ENCODE results near the gene SPAG16.
"Not testable (repeated sequence)": the region's sequence is repeated elsewhere in the genome, so short reads cannot be mapped to it uniquely, and the experiment has no call there.

Gene SPAG16

GRCh38 chr2:213710164-213710563 is 425.9 kb downstream of the SPAG16 start:
- no peak for DNase-seq

- DNase-seq, result not testable (repeated sequence)
Observed at GRCh38 chr2:213718411-213718810, 434.1 kb downstream of the SPAG16 start.

GRCh38 chr2:213722565-213722964 is 438.3 kb downstream of the SPAG16 start:
- no peak for DNase-seq

GRCh38 chr2:213723041-213723560 is 438.8 kb downstream of the SPAG16 start:
- no peak for DNase-seq

GRCh38 chr2:213723707-213724106 is 439.4 kb downstream of the SPAG16 start:
- no peak for DNase-seq

GRCh38 chr2:213726101-213726500 is 441.8 kb downstream of the SPAG16 start:
- DNase-seq, result no peak

- DNase-seq, result no peak
Observed at GRCh38 chr2:213733893-213734292, 449.6 kb downstream of the SPAG16 start.

- DNase-seq, result no peak
Observed at GRCh38 chr2:213740453-213740852, 456.2 kb downstream of the SPAG16 start.

GRCh38 chr2:213751446-213751845 is 467.2 kb downstream of the SPAG16 start:
- DNase-seq, result no peak

- DNase-seq, result no peak
Observed at GRCh38 chr2:213752575-213752974, 468.3 kb downstream of the SPAG16 start.

GRCh38 chr2:213757525-213757924 is 473.3 kb downstream of the SPAG16 start:
- DNase-seq, result no peak

- no peak for DNase-seq
Observed at GRCh38 chr2:213763354-213763753, 479.1 kb downstream of the SPAG16 start.

- no peak for DNase-seq
Observed at GRCh38 chr2:213763963-213764362, 479.7 kb downstream of the SPAG16 start.

GRCh38 chr2:213764849-213765248 is 480.6 kb downstream of the SPAG16 start:
- no peak for DNase-seq

- no peak for DNase-seq
Observed at GRCh38 chr2:213766062-213766461, 481.8 kb downstream of the SPAG16 start.

- DNase-seq, result no peak
Observed at GRCh38 chr2:213766465-213766901, 482.2 kb downstream of the SPAG16 start.

GRCh38 chr2:213787869-213788268 is 503.6 kb downstream of the SPAG16 start:
- no peak for DNase-seq

- no peak for DNase-seq
Observed at GRCh38 chr2:213789940-213790339, 505.7 kb downstream of the SPAG16 start.

GRCh38 chr2:213792045-213792444 is 507.8 kb downstream of the SPAG16 start:
- no peak for DNase-seq

GRCh38 chr2:213806125-213806726 is 522.0 kb downstream of the SPAG16 start:
- no peak for DNase-seq

- DNase-seq, result no peak
Observed at GRCh38 chr2:213816583-213816982, 532.3 kb downstream of the SPAG16 start.

- no peak for DNase-seq
Observed at GRCh38 chr2:213818436-213818835, 534.2 kb downstream of the SPAG16 start.

- no peak for DNase-seq
Observed at GRCh38 chr2:213834331-213834730, 550.1 kb downstream of the SPAG16 start.

- DNase-seq, result no peak
Observed at GRCh38 chr2:213834746-213835145, 550.5 kb downstream of the SPAG16 start.

GRCh38 chr2:213846856-213847255 is 562.6 kb downstream of the SPAG16 start:
- no peak for DNase-seq

Data from CD4-positive, alpha-beta T cell treated with Interleukin-6 for 4 hours (primary cell).